HG03565 (cell line): ENCODE measurements around the gene FGD5.

Source experiments
- ATAC-seq: cut with Tn5 transposase; IDR thresholded peaks from one replicate; pipeline ENCODE4 v1.9.1; 2021; ENCODE audit warnings: mild to moderate bottlenecking, moderate library complexity; ENCODE audit not compliant: unreplicated experiment

The FGD5 gene

GRCh38 chr3:14949126-14949525, 130.4 kb downstream of the FGD5 start:
- no peak for ATAC-seq

DNA sequence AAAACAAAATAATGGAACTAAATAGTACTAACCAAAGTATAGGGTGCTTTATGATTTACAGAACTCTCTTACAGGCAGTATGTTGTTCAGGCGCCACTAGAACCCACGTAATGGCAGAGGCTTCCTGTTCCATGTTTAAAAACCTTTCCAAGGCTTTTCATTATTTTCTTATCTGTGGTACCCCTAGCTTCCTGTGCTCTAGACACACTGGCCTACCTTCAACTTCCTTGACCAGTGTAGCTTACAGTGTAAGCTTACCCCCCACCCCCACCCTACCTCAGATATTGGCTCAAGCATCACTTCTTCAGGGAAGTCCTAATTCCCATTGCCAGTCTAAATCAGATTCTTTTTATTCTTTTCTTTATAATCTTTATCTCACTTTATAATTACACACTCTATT, 131.5 kb downstream of the FGD5 start:
- ATAC-seq, result no peak

DNA sequence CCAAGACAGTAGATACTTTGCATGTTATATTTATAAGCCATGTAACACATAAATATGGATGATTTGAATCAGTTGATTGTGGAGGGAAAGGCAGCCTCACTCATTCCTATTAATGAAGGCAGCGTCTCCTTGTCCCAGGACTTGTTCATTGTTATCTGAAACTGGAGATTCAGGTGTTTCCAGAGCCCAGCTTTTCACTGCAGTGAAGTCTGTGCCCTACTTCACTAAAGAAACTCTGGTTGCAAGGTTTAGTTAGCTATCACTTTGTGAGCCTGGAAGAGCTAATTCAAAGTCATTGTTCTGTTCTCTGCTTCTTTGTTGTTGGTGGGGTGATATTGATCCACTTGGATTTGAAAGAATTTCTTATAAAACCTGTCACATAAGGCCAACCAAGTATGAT, 138.4 kb downstream of the FGD5 start:
- ATAC-seq, result no peak

- ATAC-seq, result no peak
Measured at GRCh38 chr3:14957925-14958324, 139.2 kb downstream of the FGD5 start.

- ATAC-seq, result peak; percentile 33
Measured at GRCh38 chr3:14959359-14959943, 140.7 kb downstream of the FGD5 start.

DNA sequence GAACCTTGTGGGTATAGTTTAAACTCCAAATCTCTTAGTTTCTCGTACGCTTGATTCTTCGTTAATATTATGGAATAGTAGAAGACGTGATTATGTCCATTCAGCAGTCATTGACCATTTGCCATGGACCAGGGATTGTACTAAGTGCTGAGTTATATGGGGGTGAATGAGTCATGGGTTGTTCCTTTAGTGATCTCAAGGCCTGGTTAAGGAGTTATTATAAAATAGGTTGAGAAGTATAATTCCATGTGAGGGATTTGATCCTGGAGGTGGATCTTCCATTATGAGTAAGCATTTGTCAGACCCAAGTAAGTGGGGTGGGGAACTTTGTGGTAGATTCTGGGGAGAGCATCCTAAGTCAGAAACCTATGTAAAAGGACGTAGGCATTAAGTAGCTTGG, 144.0 kb downstream of the FGD5 start:
- no peak for ATAC-seq

DNA sequence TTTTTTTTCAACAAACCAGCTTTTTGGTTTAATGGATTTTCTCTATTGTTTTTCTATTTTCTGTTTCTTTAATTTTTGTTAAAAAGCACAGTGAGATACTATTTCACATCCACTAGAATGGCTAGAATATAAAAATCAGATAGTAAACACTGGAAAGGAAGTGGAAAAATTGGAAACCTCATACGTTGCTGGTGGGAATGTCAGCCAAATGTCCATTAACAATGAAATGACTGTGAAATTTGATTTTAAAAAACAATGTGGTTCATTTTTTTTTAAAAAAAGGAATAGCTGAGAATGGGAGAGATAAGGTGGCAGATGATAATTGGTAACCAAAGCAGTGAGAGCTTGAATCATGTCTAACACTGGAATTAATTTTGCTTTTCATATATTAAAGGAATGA, 148.5 kb downstream of the FGD5 start:
- ATAC-seq, result no peak

GRCh38 chr3:14969671-14970070, 150.9 kb downstream of the FGD5 start:
- no peak for ATAC-seq

DNA sequence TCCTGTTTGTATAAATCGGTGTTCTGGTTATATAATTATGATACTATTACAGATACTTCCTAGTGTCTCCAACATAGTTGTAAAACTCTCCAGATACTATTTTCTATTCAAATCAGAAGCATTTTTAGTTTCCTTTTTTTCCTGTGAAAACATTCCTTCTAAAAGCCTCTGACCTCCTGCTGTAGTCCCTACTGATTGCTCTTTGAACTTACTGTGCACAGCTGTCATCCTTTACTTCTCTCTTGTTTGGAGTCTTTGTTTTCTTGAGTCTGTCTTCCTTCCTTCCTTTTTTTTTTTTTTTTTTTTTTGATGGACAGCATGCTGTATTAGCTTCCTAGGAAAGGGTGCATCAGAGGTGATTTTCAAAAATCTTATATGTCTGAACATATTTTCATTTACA, 157.6 kb downstream of the FGD5 start:
- no peak for ATAC-seq

DNA sequence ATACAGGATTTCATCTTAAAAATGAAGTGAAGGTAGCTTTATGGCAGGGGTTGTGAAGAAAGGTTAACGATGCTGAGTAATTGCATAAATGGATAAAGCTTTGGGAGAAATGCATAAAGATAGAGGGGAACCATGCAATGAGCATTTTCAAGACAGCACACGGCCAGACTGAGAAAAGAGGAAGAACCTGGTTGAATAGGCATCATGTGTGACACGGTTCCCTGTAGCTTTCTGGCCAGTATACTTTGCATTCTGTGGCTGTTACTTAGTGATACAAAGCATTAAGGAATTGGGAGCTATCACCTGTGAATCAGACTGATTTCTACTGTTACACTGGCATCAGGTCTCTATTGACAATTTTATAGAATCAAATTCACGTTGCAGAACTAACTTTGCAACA, 161.9 kb downstream of the FGD5 start:
- peak; percentile 65 for ATAC-seq
